Brain microvascular endothelial cell (primary cell): ENCODE measurements around the gene ZNF678.
"Not testable (repeated sequence)": the region's sequence is repeated elsewhere in the genome, so short reads cannot be mapped to it uniquely, and the experiment has no call there.

ENCODE experiments used
- DNase-seq: peaks from one replicate; pipeline ENCODE4 v3.0.0-alpha.2; 2020
- H3K27ac ChIP-seq: fragments of 250-450 bp; sonication (Bioruptor Pico); 2 replicates; pipeline ENCODE4 v1.5.1; 2020; ENCODE audit warnings: mild to moderate bottlenecking, moderate library complexity
- H3K27me3 ChIP-seq: fragments of 250-450 bp; sonication (Bioruptor Pico); replicated peaks from 2 replicates; pipeline ENCODE4 v1.5.1; 2020; ENCODE audit warnings: mild to moderate bottlenecking
- H3K36me3 ChIP-seq: fragments of 250-450 bp; sonication (Bioruptor Pico); replicated peaks from 2 replicates; pipeline ENCODE4 v1.5.1; 2020; ENCODE audit warnings: mild to moderate bottlenecking
- H3K4me3 ChIP-seq: 2 replicates; pipeline ENCODE4 v1.5.1; 2011; ENCODE audit warnings: low read depth, mild to moderate bottlenecking, control low read depth, low read length, moderate library complexity
- in situ Hi-C: cut with HindIII; loops from 2 replicates; pipeline ENCODE4 v1.10.0; 2017; ENCODE audit warnings: low sequenced_read_pairs, low pct_ligation_motif_present
- TF ChIP-seq, protein P1 (sequence below): IDR thresholded peaks from 2 replicates; pipeline ENCODE4 v1.5.1; 2011; ENCODE audit warnings: low read depth, mild to moderate bottlenecking, moderate library complexity, low read length, control low read depth, inconsistent platforms; ENCODE audit errors: missing control alignments

The ZNF678 gene

DNA sequence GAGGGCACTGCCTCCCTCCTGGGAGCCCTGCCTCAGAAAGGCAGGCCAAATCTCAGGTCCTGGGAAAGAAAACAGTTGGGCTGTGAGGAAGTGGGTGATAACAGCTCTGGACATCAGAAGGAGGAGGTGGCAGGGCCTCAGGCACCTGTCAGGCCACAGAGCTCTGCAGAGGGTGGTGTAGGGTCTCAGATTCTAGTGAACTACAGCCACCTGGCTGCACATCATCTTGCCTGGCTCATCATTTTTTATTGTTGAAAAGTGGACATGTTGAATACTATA, 15.3 kb upstream of the ZNF678 start:
- H3K27ac ChIP-seq: no peak overlapping the region
- in situ Hi-C loops: no loop called here
- TF ChIP-seq, protein P1, sequence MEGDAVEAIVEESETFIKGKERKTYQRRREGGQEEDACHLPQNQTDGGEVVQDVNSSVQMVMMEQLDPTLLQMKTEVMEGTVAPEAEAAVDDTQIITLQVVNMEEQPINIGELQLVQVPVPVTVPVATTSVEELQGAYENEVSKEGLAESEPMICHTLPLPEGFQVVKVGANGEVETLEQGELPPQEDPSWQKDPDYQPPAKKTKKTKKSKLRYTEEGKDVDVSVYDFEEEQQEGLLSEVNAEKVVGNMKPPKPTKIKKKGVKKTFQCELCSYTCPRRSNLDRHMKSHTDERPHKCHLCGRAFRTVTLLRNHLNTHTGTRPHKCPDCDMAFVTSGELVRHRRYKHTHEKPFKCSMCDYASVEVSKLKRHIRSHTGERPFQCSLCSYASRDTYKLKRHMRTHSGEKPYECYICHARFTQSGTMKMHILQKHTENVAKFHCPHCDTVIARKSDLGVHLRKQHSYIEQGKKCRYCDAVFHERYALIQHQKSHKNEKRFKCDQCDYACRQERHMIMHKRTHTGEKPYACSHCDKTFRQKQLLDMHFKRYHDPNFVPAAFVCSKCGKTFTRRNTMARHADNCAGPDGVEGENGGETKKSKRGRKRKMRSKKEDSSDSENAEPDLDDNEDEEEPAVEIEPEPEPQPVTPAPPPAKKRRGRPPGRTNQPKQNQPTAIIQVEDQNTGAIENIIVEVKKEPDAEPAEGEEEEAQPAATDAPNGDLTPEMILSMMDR: no peak
- no peak overlapping the region for H3K4me3 ChIP-seq
- H3K36me3 ChIP-seq: no peaks in the 10 kb centered on the region
- no peak for DNase-seq
- H3K27me3 ChIP-seq: no peaks in the 10 kb centered on the region

DNA sequence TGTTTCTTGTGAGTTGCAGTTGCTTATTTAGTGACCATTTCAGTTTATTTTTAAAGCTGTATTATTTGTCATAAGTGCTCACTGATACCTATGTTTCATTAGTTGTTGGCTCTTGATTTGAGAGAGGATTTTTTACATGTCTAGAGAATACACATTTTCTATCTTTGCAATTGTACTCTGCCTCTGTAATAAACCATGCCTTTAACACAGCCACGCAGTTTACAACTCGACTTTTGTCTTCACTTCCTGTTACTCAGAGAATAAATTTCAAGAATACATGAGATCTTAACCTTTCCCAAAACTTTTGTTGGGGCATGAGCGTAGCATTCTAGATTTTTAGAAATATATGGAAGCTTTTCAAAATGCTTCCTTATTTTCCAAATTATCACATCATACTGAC, 14.9 kb upstream of the ZNF678 start:
- Histone ChIP-seq H3K4me3 (no peak overlapping the region), H3K27me3 (no peaks in the 10 kb centered on the region), H3K36me3 (no peaks in the 10 kb centered on the region), H3K27ac (no peak overlapping the region)
- in situ Hi-C loops: no loop called here
- no peak for DNase-seq
- TF ChIP-seq, protein P1: no peak

DNA sequence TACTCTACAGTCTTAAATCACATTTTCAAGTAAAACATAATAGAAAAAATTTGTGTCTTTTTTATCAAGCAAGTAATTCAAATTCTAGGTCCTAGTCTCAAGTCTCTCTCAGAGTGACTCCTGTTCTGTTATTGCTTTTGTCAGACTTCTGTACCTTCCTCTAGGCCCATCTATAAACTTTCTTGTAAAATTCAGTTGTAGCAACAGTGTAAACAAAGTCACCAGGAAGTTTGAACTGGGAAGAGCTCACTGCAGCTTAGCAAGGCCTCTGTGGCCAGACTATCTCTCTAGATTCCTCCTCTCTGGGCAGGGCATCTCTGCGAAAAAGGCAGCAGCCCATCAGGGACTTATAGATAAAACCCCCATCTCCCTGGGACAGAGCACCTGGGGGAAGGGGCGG, 13.5 kb upstream of the ZNF678 start:
- TF ChIP-seq, protein P1: no peak
- in situ Hi-C loops: no loop called here
- H3K27me3 ChIP-seq: no peaks in the 10 kb centered on the region
- H3K4me3 ChIP-seq: no peak overlapping the region
- DNase-seq: no peak
- no peaks in the 10 kb centered on the region for H3K36me3 ChIP-seq
- H3K27ac ChIP-seq: no peak overlapping the region

DNA sequence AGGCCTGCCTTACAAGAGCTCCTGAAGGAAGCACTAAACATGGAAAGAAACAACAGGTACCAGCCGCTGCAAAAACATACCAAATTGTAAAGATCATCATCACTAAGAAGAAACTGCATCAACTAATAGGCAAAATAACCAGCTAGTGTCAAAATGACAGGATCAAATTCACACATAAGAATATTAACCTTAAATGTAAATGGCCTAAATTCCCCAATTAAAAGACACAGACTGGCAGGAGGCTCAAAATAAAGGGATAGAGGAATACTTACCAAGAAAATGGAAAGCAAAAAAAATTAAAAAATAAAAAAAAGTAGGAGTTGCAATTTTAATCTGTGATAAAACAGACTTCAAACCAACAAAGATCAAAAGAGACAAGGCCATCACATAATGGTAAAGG, 11.5 kb upstream of the ZNF678 start:
- H3K27me3 ChIP-seq, H3K4me3 ChIP-seq, H3K36me3 ChIP-seq, DNase-seq, H3K27ac ChIP-seq, in situ Hi-C loops: not testable (repeated sequence)

DNA sequence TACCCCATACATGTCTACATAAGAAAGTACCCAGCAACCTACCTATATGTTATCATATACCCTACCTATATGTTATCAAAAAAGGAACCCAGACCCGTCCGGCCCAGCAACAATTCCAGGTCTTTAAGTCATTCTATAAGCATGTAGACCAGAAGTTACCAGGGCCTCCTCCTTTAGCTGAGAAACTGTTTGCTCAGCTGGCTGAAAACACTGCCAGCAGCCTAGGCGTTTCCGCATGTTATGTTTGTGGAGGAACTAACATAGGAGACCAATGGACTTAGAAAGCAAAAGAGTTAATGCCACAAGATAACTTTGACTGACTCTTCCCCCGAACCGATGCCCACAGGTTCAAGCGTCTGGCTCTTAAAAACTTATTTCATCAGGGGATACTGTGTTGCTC, 7.1 kb upstream of the ZNF678 start:
- Histone ChIP-seq H3K27ac (no peak overlapping the region), H3K27me3 (no peaks in the 10 kb centered on the region), H3K36me3 (no peaks in the 10 kb centered on the region), H3K4me3 (no peak overlapping the region)
- DNase-seq: no peak
- TF ChIP-seq, protein P1: no peak
- in situ Hi-C loops: no loop called here

DNA sequence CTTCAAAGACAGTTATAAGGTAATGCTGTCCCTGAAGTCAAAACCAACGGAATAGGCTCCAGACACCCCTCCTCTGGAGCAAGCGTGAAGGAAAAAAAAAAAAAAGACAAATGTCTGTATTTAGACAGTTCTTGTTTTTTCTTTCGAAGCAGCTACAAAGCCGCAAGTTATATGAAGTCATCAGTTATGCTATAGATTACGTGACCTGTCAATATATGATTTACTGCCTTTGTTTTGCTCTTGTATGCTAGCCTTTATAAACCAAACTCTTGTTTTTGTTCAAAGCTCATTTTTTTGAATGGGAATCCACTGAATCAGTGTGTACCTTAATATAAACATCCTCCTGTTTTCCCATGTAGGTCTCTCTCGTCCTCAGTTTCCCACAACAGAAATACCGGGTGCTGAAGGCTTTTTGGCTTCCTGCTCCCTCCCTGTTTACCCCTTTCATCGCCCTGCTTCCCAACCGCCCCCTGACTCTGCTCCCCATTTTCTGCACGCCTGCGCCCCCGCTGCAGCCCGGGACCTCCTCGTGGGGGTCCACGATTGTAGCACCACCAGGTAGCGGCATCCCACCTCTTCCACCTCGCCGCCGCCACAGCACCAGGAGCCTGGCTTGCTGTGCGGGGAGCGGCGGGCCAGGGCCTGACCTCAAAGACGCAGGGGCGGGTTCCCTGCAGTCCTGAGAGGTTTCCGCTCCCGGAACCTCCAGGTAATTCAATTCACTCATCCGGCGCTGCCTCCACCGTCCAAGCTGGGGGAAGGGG, 5.2 kb upstream of the ZNF678 start:
- in situ Hi-C loops: no loop called here
- no peaks in the 10 kb centered on the region for H3K27me3 ChIP-seq
- no peak overlapping the region for H3K27ac ChIP-seq
- TF ChIP-seq, protein P1: no peak
- H3K36me3 ChIP-seq: no peaks in the 10 kb centered on the region
- DNase-seq: no peak
- no peak overlapping the region for H3K4me3 ChIP-seq
